ENCODE results near the gene S100A8. TPM values are rescaled to one million over a fixed set of nuclear protein-coding genes. Genes with fewer than 3 reads are reported as not detected.

Gene S100A8
- total RNA-seq, 3 donors from 2014 or later: 13.1 to 37.4 (median 26.5) TPM

DNA sequence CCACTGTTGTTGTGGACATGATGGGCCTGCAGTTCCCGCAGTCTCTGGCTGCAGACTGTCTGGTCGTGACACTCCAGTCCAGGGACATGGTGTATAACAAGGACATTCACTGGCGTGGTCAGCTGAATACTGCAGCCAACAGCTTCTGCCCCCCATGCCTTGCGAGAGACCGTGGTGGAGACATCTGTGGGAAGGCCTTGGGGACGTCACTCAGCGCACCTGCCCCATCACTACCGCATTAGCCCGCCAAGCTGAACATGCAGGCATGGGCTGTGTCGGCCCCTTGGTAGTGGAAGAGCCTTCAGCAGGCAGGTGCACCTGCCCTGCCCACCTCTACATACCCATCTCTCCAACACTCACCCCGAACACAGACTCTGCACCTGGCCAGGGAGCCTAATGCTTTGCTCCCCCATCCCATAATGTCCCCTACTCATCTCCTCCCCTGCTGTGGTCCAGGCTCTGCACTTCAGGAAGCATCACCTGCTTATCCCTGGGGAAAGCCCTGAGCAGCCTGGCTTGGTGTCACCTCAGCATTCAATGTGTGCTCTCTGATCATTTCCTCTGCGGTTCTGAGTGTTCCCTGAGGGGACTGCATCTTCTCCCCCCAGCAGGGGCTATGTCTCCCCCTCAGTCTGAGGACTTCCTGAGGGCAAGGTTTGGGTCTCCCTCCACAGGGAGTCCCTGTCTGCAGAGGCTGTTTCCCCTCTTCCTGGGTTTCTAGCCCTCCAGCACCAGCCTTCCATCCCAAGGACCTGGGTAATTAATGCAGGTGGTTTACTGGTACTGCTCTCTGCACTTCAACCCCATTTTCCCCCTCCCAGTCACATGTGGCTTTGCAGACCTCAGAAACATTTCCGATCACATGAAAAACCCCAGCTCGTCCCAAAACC is 45.4 kb downstream of the S100A8 start:
- TF ChIP-seq POLR2AphosphoS5 (IDR thresholded peaks at IDR 0.05) (no peak), POLR2A (IDR thresholded peaks at IDR 0.05) (no peak)
- TF ChIP-seq, protein P1, sequence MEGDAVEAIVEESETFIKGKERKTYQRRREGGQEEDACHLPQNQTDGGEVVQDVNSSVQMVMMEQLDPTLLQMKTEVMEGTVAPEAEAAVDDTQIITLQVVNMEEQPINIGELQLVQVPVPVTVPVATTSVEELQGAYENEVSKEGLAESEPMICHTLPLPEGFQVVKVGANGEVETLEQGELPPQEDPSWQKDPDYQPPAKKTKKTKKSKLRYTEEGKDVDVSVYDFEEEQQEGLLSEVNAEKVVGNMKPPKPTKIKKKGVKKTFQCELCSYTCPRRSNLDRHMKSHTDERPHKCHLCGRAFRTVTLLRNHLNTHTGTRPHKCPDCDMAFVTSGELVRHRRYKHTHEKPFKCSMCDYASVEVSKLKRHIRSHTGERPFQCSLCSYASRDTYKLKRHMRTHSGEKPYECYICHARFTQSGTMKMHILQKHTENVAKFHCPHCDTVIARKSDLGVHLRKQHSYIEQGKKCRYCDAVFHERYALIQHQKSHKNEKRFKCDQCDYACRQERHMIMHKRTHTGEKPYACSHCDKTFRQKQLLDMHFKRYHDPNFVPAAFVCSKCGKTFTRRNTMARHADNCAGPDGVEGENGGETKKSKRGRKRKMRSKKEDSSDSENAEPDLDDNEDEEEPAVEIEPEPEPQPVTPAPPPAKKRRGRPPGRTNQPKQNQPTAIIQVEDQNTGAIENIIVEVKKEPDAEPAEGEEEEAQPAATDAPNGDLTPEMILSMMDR (IDR thresholded peaks at IDR 0.05): no peak
- Histone ChIP-seq H3K4me1 (no peaks in the 10 kb centered on the region), H3K27ac (no peak overlapping the region), H3K36me3 (no peaks in the 10 kb centered on the region), H3K4me3 (no peak overlapping the region), H3K9me3 (no peaks in the 10 kb centered on the region), H3K27me3 (peaks cover 0 to 14% of the 10 kb centered on the region in 2 donors)
- intact Hi-C loops (cut with DNase I; ENCODE audit: low total_unique reads): no loop called here
- no peak for DNase-seq (ENCODE audit: low spot score in 2 of 2)

- TF ChIP-seq POLR2A (IDR thresholded peaks at IDR 0.05) (no peak), POLR2AphosphoS5 (IDR thresholded peaks at IDR 0.05) (no peak)
- TF ChIP-seq, protein P1 (IDR thresholded peaks at IDR 0.05): no peak
- no peaks in the 10 kb centered on the region for H3K9me3 ChIP-seq
- no peaks in the 10 kb centered on the region for H3K4me1 ChIP-seq
- no peak overlapping the region for H3K4me3 ChIP-seq
- intact Hi-C loops (cut with DNase I; ENCODE audit: low total_unique reads): no loop called here
- peaks cover 0 to 14% of the 10 kb centered on the region in 2 donors for H3K27me3 ChIP-seq
- DNase-seq (ENCODE audit: low spot score in 2 of 2): no peak
- H3K36me3 ChIP-seq: no peaks in the 10 kb centered on the region
- H3K27ac ChIP-seq: no peak overlapping the region
These were observed 46.2 kb downstream of the S100A8 start for GRCh38 chr1:153344718-153345025.

- H3K4me1 ChIP-seq: no peaks in the 10 kb centered on the region
- intact Hi-C loops (cut with DNase I; ENCODE audit: low total_unique reads): no loop called here
- no peaks in the 10 kb centered on the region for H3K36me3 ChIP-seq
- DNase-seq (ENCODE audit: low spot score in 2 of 2): no peak
- H3K4me3 ChIP-seq: no peak overlapping the region
- TF ChIP-seq POLR2A (IDR thresholded peaks at IDR 0.05) (no peak), POLR2AphosphoS5 (IDR thresholded peaks at IDR 0.05) (no peak)
- TF ChIP-seq, protein P1 (IDR thresholded peaks at IDR 0.05): no peak
- no peaks in the 10 kb centered on the region for H3K9me3 ChIP-seq
- H3K27ac ChIP-seq: no peak overlapping the region
- peaks cover 0 to 14% of the 10 kb centered on the region in 2 donors for H3K27me3 ChIP-seq
These were observed 46.8 kb downstream of the S100A8 start for GRCh38 chr1:153343811-153344717.

DNA sequence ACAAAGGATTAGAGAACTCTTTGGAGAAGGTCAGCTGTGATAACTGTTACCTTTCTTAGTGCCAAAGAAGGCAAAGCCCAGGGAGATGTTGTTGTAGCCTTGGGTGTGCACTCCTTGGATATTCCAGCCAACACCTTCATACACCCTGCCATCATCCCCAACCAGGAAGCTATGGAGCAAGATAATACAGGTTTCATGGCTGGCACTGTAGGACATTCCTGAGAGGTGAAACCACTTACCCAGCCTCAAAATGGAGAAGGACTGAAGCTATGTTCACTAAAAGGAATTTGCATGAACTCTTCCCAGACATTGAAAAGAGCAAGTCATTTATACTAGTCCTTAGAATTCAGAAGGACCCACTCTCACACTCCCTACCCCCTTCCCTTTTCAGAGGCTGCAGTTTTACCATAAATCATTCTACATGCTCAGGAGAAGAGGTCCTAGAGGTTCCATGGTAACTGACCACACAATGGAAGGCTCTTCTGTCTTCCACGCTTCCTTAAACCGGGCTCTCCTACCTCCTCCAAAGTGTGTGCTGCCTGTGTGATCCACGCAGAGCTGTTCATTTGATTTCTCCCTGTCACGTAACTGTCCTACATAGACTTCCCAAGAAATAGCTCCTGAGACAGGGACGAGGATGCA is 47.7 kb downstream of the S100A8 start:
- Histone ChIP-seq H3K9me3 (no peaks in the 10 kb centered on the region), H3K27ac (no peak overlapping the region), H3K4me1 (no peaks in the 10 kb centered on the region), H3K36me3 (no peaks in the 10 kb centered on the region), H3K27me3 (peaks cover 0 to 11% of the 10 kb centered on the region in 2 donors), H3K4me3 (no peak overlapping the region)
- no peak for TF ChIP-seq POLR2AphosphoS5 (IDR thresholded peaks at IDR 0.05)
- no peak for TF ChIP-seq POLR2A (IDR thresholded peaks at IDR 0.05)
- TF ChIP-seq, protein P1 (IDR thresholded peaks at IDR 0.05): no peak
- no peak for DNase-seq (ENCODE audit: low spot score in 2 of 2)
- intact Hi-C loops (cut with DNase I; ENCODE audit: low total_unique reads): no loop called here
